Measurements from ENCODE around the gene NPHP1.

The NPHP1 gene

DNA sequence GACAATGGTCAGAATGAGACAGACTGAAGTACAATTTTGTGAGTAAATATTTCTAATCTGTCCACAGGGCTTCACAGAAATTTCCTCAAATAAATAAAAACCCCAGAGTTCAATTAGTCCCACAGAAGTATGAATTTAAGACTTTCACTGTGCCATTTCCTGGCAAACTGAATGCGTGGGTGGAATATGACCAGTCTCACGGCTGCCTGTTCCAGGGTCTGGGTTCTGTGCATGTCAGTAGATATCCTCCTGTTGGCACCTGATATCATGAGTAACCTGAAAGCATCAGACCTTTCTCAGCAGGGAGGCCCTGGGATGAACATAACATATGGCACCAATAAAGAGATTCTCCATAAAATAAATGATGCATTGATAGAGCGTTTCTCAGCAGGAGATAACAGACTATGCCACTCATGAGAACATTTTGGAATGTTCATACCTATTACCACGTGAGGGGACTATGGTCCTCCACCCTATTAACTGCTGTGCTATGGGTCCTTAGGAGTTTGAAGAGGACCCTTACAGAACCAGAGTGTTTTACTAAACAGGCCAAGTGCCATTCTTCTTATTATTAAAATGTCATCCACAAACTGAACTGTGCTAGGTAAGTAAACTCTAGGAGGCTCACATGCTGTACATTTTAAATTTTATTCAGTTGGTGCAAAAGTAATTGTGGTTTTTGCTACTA is 78.6 kb downstream of the NPHP1 start:
- DNase-seq (ENCODE audit: low read depth, low spot score), result no peak
- Histone ChIP-seq H3K27ac (no peak overlapping the region), H3K4me3 (no peak overlapping the region), H3K9ac (ENCODE audit: insufficient read length) (no peak overlapping the region), H3K9me3 (ENCODE audit: low read depth, low read length) (no peaks in the 10 kb centered on the region), H3K36me3 (ENCODE audit: insufficient read depth, low read length) (no peaks in the 10 kb centered on the region)
- TF ChIP-seq FOXP2 (optimal IDR thresholded peaks at IDR 0.05; ENCODE audit: control extremely low read depth, extremely low read length, insufficient read depth), result no peak
- no peak for TF ChIP-seq POLR2AphosphoS5 (IDR thresholded peaks at IDR 0.05; ENCODE audit: borderline replicate concordance, low read depth, low read length)
- TF ChIP-seq EZH2 (IDR thresholded peaks at IDR 0.05), result no peak

DNA sequence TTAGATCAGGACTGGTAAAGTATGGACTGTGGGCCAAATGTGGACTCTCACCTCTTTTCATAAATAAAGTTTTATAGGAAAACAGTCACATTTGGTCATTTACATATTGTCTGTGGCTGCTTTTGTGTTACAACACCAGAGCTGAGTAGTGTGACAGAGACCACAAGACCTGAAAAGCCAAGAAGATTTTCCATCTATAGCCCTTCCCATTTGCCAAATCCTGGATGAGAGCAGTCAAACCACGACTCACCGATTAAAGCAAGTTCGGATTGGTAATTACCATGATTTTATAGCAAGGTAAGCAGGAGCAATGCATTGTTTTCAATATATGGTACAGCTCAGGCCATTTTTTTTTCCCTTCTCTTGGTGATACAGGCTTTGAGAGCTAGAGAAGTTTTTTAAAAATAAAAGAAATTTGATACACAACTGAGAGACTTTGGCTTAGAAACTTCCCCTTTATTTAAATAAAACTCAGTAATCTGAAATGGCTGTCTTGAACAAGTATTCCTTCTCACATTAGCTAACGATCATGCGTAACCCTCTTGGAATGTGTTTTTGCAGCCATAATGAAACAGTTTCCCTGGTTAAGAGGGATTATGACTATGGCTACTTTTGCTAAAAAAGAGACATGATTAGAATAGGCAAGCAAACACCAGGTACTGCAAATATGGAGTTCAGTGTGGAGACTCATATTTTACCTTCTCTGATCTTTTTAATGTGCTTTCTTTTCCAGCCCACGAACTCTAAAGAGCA is 79.7 kb downstream of the NPHP1 start:
- Histone ChIP-seq H3K4me3 (no peak overlapping the region), H3K36me3 (ENCODE audit: insufficient read depth, low read length) (no peaks in the 10 kb centered on the region), H3K9ac (ENCODE audit: insufficient read length) (no peak overlapping the region), H3K27ac (no peak overlapping the region), H3K9me3 (ENCODE audit: low read depth, low read length) (no peaks in the 10 kb centered on the region)
- no peak for DNase-seq (ENCODE audit: low read depth, low spot score)
- TF ChIP-seq POLR2AphosphoS5 (IDR thresholded peaks at IDR 0.05; ENCODE audit: borderline replicate concordance, low read depth, low read length) (no peak), FOXP2 (optimal IDR thresholded peaks at IDR 0.05; ENCODE audit: control extremely low read depth, extremely low read length, insufficient read depth) (no peak), EZH2 (IDR thresholded peaks at IDR 0.05) (no peak)

DNA sequence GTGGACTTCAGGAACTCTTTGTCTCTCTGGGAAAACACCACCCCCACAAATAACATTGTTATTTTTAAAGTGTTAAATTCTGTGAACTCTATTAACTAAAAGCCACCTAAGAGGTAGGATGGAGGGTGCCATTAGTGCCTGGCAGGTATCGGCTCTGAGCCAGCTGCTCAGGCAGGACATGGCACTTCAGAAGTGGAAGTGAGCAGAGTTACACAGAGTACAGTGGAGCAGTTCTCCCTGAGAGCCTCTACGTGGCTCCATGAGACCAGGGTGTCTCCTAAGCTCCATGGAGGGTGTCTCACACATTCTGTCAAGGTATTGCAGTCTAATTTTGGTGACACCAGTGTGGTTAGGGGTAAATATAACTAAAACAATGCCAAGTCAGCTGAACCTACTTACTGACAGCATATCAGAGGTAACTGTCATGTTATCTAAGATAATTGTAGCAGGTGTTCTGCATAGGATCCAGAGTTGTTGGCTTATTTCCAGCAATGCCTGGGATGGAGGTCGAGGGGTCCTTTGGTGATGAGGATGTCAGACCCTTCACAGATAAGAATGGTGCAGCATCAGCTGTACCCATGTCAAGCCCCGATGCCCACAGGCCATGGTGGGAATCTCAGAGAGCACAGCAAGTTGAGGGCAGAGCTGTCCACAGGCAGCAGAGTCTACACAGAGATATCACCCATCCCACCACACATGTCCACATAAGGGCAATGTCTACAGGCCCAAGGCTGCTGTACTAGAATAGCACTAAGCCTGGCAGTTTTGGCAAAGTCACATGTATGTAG is 80.6 kb downstream of the NPHP1 start:
- Histone ChIP-seq H3K36me3 (ENCODE audit: insufficient read depth, low read length) (no peaks in the 10 kb centered on the region), H3K27ac (no peak overlapping the region), H3K9me3 (ENCODE audit: low read depth, low read length) (no peaks in the 10 kb centered on the region), H3K9ac (ENCODE audit: insufficient read length) (no peak overlapping the region), H3K4me3 (no peak overlapping the region)
- TF ChIP-seq POLR2AphosphoS5 (IDR thresholded peaks at IDR 0.05; ENCODE audit: borderline replicate concordance, low read depth, low read length) (no peak), FOXP2 (optimal IDR thresholded peaks at IDR 0.05; ENCODE audit: control extremely low read depth, extremely low read length, insufficient read depth) (no peak), EZH2 (IDR thresholded peaks at IDR 0.05) (no peak)
- no peak for DNase-seq (ENCODE audit: low read depth, low spot score)

DNA sequence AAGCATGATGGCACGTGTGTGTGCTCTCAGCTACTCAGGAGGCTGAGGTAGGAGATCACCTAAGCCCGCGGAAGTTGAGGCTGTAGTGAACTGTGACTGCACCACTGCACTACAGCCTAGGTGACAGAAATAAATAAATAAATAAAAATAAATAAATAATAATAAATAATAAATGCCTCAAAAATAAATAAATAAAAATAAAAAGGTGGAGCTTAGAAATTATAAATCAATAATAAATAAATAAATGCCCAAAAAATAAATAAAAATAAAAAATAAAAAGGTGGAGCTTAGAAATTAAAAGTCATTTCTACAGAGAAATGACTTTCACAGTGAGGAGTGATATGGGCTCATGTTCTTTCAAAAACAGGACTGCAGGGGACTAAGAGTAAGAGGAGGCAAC is 83.2 kb downstream of the NPHP1 start:
- H3K27ac ChIP-seq, result no peak overlapping the region
- TF ChIP-seq FOXP2 (optimal IDR thresholded peaks at IDR 0.05; ENCODE audit: control extremely low read depth, extremely low read length, insufficient read depth), result no peak

DNA sequence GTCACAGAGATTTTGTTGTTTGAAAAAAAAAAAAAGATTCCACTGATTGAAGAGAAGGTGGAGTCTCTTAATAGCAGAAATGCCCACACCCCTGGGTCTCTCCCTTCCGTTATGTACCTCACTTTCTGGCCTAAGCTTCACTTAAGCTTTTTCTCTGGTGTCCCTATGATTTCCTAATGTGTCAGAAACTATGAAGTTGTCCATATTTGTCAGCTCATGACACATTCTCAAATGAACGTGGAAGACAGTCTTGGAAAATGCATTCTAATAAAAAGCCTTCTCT is 83.8 kb downstream of the NPHP1 start:
- Histone ChIP-seq H3K9me3 (ENCODE audit: low read depth, low read length) (no peaks in the 10 kb centered on the region), H3K9ac (ENCODE audit: insufficient read length) (no peak overlapping the region), H3K27ac (no peak overlapping the region), H3K36me3 (ENCODE audit: insufficient read depth, low read length) (no peaks in the 10 kb centered on the region), H3K4me3 (no peak overlapping the region)
- DNase-seq (ENCODE audit: low read depth, low spot score), result no peak
- TF ChIP-seq FOXP2 (optimal IDR thresholded peaks at IDR 0.05; ENCODE audit: control extremely low read depth, extremely low read length, insufficient read depth) (no peak), POLR2AphosphoS5 (IDR thresholded peaks at IDR 0.05; ENCODE audit: borderline replicate concordance, low read depth, low read length) (no peak), EZH2 (IDR thresholded peaks at IDR 0.05) (no peak)

More for the DNA sequence above, 83.2 kb downstream of the NPHP1 start:
- Histone ChIP-seq H3K9me3 (ENCODE audit: low read depth, low read length) (no peaks in the 10 kb centered on the region), H3K9ac (ENCODE audit: insufficient read length) (no peak overlapping the region), H3K36me3 (ENCODE audit: insufficient read depth, low read length) (no peaks in the 10 kb centered on the region), H3K4me3 (no peak overlapping the region)
- DNase-seq (ENCODE audit: low read depth, low spot score), result no peak

DNA sequence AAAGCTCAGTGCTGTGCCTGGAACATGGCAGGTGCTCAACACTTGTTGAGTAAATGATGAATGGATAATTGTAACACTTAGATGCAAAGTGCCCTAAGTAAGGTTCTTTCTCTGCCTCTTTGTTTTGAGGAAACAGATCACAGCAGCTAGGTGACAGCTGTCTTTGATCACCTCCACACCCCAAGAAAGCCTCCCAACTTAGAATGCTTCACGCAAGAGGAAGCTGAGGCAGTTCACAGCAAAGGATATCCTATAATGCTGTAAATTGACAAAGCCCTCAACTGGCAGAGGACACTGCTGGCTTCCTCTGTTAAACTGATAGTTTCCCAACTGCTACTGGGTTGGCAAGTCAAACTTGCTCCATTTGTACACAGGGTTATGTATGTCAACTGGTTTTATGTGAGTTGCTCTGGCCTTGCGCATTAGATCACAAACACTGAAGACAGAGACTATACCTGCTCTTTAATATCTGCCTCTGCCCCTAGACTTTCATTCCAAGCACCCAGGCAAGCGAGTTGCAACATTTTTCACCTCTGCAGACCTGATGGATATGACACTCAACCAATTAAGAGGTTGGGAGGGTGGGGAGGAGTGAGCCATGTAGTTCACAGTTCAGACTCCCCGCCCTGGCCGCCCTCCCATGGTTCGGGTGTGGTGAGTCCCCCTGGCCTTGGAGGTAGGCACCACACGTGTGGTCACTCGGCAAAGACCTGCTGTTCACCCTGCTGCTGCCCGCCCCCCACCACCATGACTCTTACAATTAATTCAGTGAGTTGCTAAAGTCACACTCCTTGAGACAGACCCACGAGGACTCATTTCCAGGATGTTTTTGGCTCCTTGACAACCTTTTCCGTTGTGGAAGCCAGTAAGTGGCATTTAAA is 84.4 kb downstream of the NPHP1 start:
- TF ChIP-seq EZH2 (IDR thresholded peaks at IDR 0.05) (no peak), FOXP2 (optimal IDR thresholded peaks at IDR 0.05; ENCODE audit: control extremely low read depth, extremely low read length, insufficient read depth) (no peak), POLR2AphosphoS5 (IDR thresholded peaks at IDR 0.05; ENCODE audit: borderline replicate concordance, low read depth, low read length) (no peak)
- H3K4me3 ChIP-seq, result no peak overlapping the region
- H3K36me3 ChIP-seq (ENCODE audit: insufficient read depth, low read length), result no peaks in the 10 kb centered on the region
- H3K27ac ChIP-seq, result no peak overlapping the region
- H3K9me3 ChIP-seq (ENCODE audit: low read depth, low read length), result no peaks in the 10 kb centered on the region
- no peak for DNase-seq (ENCODE audit: low read depth, low spot score)
- no peak overlapping the region for H3K9ac ChIP-seq (ENCODE audit: insufficient read length)

DNA sequence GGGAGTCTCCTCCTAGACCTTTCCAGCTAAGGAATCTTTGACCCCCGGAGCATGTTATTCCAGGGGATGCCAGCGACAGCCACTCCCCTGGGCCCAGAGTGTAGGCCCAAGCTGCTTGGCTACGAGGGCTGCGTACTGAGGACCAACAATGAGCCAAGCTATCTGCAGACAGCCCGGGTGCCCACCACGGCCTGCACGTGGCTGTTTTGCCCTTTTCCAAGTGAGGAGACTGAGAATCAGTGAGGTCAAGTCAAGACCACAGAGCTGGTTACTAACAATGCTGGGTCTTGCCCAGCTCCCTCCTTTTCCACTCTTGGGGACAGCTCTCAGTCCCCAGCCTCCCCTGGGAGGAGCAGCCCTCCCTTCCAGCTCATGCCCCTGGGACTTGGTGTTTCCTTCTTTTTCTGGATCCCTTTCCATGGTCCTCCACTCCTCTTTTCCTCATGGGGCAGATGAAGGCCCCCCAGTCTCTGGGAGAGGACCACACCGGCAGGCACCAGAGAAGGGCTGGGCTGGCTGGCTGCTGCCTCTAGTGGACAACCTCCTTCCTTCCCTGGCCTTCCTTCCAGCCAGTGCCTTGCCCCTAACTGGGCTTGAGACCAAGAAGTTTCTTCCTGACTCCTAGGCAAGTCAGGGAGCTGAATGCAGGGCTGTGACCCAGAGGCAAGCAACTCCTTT is 88.6 kb downstream of the NPHP1 start:
- Histone ChIP-seq H3K9me3 (ENCODE audit: low read depth, low read length) (no peaks in the 10 kb centered on the region), H3K9ac (ENCODE audit: insufficient read length) (no peak overlapping the region), H3K36me3 (ENCODE audit: insufficient read depth, low read length) (no peaks in the 10 kb centered on the region), H3K27ac (no peak overlapping the region), H3K4me3 (no peak overlapping the region)
- TF ChIP-seq FOXP2 (optimal IDR thresholded peaks at IDR 0.05; ENCODE audit: control extremely low read depth, extremely low read length, insufficient read depth), result no peak
- TF ChIP-seq EZH2 (IDR thresholded peaks at IDR 0.05), result no peak
- TF ChIP-seq POLR2AphosphoS5 (IDR thresholded peaks at IDR 0.05; ENCODE audit: borderline replicate concordance, low read depth, low read length), result no peak
- no peak for DNase-seq (ENCODE audit: low read depth, low spot score)

Measured in SK-N-MC (cell line).